HUES64 (cell line): ENCODE data around the gene TRIP13.

Source experiments
- H3K27ac ChIP-seq: 2 replicates; pipeline ENCODE4 v1.7.0; 2013; ENCODE audit warnings: low read depth, low read length, inconsistent platforms
- H3K27me3 ChIP-seq: 2 replicates; pipeline ENCODE4 v1.6.1; 2013; ENCODE audit warnings: mild to moderate bottlenecking, low read length; ENCODE audit not compliant: insufficient read depth
- H3K36me3 ChIP-seq: 2 replicates; pipeline ENCODE4 v1.6.1; 2013; ENCODE audit warnings: mild to moderate bottlenecking, low read length; ENCODE audit not compliant: insufficient read depth
- H3K4me1 ChIP-seq: 2 replicates; pipeline ENCODE4 v1.6.1; 2013; ENCODE audit warnings: mild to moderate bottlenecking, low read length, moderate library complexity; ENCODE audit not compliant: insufficient read depth
- H3K4me3 ChIP-seq: 2 replicates; pipeline ENCODE4 v1.5.1; 2013; ENCODE audit warnings: mild to moderate bottlenecking, low read length, moderate library complexity
- H3K9ac ChIP-seq: 2 replicates; pipeline ENCODE4 v1.6.1; 2013; ENCODE audit warnings: mild to moderate bottlenecking, low read depth, low read length
- H3K9me3 ChIP-seq: 2 replicates; pipeline ENCODE4 v1.6.1; 2013; ENCODE audit warnings: low read depth, low read length; ENCODE audit not compliant: insufficient read depth
- WGBS: fragments of 150-250, 120-280 bp; methylation state at CpG from one replicate; pipeline ENCODE4 v1.1.7; 2013; ENCODE audit warnings: missing lambda C conversion rate; 5-methylcytosine and 5-hydroxymethylcytosine counted together

The TRIP13 gene

GRCh38 chr5:946720-947625 lies 54.3 kb downstream of the TRIP13 start:
- H3K27me3 ChIP-seq: 0 out of 2 replicates have a peak, but pooled peaks cover 7% of the 10 kb centered on the region
- no peak overlapping the region for H3K9ac ChIP-seq
- no peak overlapping the region for H3K27ac ChIP-seq
- no peak overlapping the region for H3K4me3 ChIP-seq
- no peaks in the 10 kb centered on the region for H3K4me1 ChIP-seq
- no peaks in the 10 kb centered on the region for H3K36me3 ChIP-seq
- 92% methylated on average over 30 of the region's 30 CpGs for WGBS
- no peaks in the 10 kb centered on the region for H3K9me3 ChIP-seq

- 83% methylated on average over 18 of the region's 19 CpGs for WGBS
- Histone ChIP-seq H3K9me3 (no peaks in the 10 kb centered on the region), H3K27me3 (0 out of 2 replicates have a peak, but pooled peaks cover 7% of the 10 kb centered on the region), H3K9ac (no peak overlapping the region), H3K36me3 (no peaks in the 10 kb centered on the region), H3K4me1 (no peaks in the 10 kb centered on the region), H3K27ac (no peak overlapping the region), H3K4me3 (no peak overlapping the region)
Measured at GRCh38 chr5:947626-948471, 55.2 kb downstream of the TRIP13 start.

GRCh38 chr5:948472-949274 lies 56.0 kb downstream of the TRIP13 start:
- Histone ChIP-seq H3K4me1 (no peaks in the 10 kb centered on the region), H3K9me3 (no peaks in the 10 kb centered on the region), H3K9ac (no peak overlapping the region), H3K27me3 (0 out of 2 replicates have a peak, but pooled peaks cover 7% of the 10 kb centered on the region), H3K27ac (no peak overlapping the region), H3K4me3 (no peak overlapping the region), H3K36me3 (no peaks in the 10 kb centered on the region)
- 95% methylated on average over 19 of the region's 19 CpGs for WGBS

- Histone ChIP-seq H3K9me3 (no peaks in the 10 kb centered on the region), H3K36me3 (no peaks in the 10 kb centered on the region), H3K4me1 (no peaks in the 10 kb centered on the region), H3K4me3 (no peak overlapping the region), H3K27ac (no peak overlapping the region), H3K27me3 (0 out of 2 replicates have a peak, but pooled peaks cover 7% of the 10 kb centered on the region), H3K9ac (no peak overlapping the region)
- WGBS: 91% methylated on average over 5 of the region's 5 CpGs
Measured at GRCh38 chr5:949275-949543, 56.5 kb downstream of the TRIP13 start.

- Histone ChIP-seq H3K36me3 (no peaks in the 10 kb centered on the region), H3K27me3 (0 out of 2 replicates have a peak, but pooled peaks cover 7% of the 10 kb centered on the region), H3K4me3 (no peak overlapping the region), H3K27ac (no peak overlapping the region), H3K4me1 (no peaks in the 10 kb centered on the region), H3K9me3 (no peaks in the 10 kb centered on the region), H3K9ac (no peak overlapping the region)
- 93% methylated on average over 17 of the region's 17 CpGs for WGBS
Measured at GRCh38 chr5:949815-950560, 57.3 kb downstream of the TRIP13 start.

- no peaks in the 10 kb centered on the region for H3K9me3 ChIP-seq
- no peaks in the 10 kb centered on the region for H3K4me1 ChIP-seq
- H3K27me3 ChIP-seq: no peaks in the 10 kb centered on the region
- H3K4me3 ChIP-seq: no peak overlapping the region
- H3K36me3 ChIP-seq: no peaks in the 10 kb centered on the region
- WGBS: 90% methylated on average over 16 of the region's 16 CpGs
- H3K27ac ChIP-seq: no peak overlapping the region
- no peak overlapping the region for H3K9ac ChIP-seq
Measured at GRCh38 chr5:951940-952596, 59.4 kb downstream of the TRIP13 start.

- H3K27ac ChIP-seq: no peak overlapping the region
- no peak overlapping the region for H3K9ac ChIP-seq
- WGBS: 92% methylated on average over 13 of the region's 13 CpGs
- H3K4me3 ChIP-seq: no peak overlapping the region
- no peaks in the 10 kb centered on the region for H3K36me3 ChIP-seq
- H3K9me3 ChIP-seq: no peaks in the 10 kb centered on the region
- H3K27me3 ChIP-seq: no peaks in the 10 kb centered on the region
- H3K4me1 ChIP-seq: no peaks in the 10 kb centered on the region
Measured at GRCh38 chr5:952597-953271, 60.0 kb downstream of the TRIP13 start.

GRCh38 chr5:953535-954449 lies 61.1 kb downstream of the TRIP13 start:
- Histone ChIP-seq H3K9ac (no peak overlapping the region), H3K27ac (no peak overlapping the region), H3K36me3 (no peaks in the 10 kb centered on the region), H3K9me3 (no peaks in the 10 kb centered on the region), H3K4me3 (no peak overlapping the region), H3K4me1 (no peaks in the 10 kb centered on the region), H3K27me3 (no peaks in the 10 kb centered on the region)
- 94% methylated on average over 24 of the region's 24 CpGs for WGBS
